ENCODE results near the gene PLXNA2.

The PLXNA2 gene

DNA sequence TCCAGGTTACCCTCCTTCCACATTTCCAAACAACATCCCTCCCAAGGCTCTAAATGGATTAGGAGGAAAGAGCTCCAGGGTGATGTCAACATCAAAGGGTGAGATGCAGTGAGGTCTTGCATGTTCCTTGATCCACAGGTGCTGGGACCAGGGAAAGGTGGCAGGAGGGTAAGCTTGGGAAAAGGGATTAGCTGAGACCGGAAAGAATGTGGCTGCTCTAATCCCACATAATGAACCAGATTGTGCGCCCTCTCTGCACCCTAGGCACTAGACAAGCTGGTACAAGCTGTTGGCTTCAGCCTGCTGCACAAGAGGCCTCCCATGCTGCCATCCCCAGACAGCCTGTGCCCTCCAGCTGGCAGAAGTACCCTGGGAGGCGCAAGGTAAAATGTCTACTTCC is 34.9 kb downstream of the PLXNA2 start:
- TF ChIP-seq, protein P1, sequence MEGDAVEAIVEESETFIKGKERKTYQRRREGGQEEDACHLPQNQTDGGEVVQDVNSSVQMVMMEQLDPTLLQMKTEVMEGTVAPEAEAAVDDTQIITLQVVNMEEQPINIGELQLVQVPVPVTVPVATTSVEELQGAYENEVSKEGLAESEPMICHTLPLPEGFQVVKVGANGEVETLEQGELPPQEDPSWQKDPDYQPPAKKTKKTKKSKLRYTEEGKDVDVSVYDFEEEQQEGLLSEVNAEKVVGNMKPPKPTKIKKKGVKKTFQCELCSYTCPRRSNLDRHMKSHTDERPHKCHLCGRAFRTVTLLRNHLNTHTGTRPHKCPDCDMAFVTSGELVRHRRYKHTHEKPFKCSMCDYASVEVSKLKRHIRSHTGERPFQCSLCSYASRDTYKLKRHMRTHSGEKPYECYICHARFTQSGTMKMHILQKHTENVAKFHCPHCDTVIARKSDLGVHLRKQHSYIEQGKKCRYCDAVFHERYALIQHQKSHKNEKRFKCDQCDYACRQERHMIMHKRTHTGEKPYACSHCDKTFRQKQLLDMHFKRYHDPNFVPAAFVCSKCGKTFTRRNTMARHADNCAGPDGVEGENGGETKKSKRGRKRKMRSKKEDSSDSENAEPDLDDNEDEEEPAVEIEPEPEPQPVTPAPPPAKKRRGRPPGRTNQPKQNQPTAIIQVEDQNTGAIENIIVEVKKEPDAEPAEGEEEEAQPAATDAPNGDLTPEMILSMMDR (IDR thresholded peaks at IDR 0.05; ENCODE audit: low read depth, low read length) = no peak
- Histone ChIP-seq H3K36me3 (peaks cover 52% of the 10 kb centered on the region), H3K4me3 (ENCODE audit: low read depth, low read length) (no peak overlapping the region), H3K4me1 (no peaks in the 10 kb centered on the region), H3K27me3 (no peaks in the 10 kb centered on the region), H3K9me3 (no peaks in the 10 kb centered on the region)
- DNase-seq = no peak

DNA sequence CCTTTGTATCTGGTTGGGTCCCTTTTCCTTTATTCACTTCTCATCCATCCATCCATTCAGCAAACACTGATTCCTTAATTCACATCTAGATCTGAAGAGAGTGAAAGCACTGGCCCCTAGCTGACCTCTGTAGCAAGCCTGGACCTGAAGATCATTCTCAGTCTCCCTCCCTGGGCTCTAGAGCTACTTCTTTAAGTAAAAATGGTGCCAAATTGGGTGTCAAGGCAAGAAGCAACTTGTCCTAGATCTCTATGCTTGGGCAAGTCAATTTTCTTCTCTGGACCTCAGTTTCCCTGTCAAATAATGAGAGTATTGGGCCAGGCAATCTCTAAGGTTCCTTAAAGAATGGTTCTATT is 36.1 kb downstream of the PLXNA2 start:
- H3K9me3 ChIP-seq = no peaks in the 10 kb centered on the region
- no peak overlapping the region for H3K4me3 ChIP-seq (ENCODE audit: low read depth, low read length)
- peaks cover 53% of the 10 kb centered on the region for H3K36me3 ChIP-seq
- no peaks in the 10 kb centered on the region; the same call in 1 of the 2 replicates for H3K4me1 ChIP-seq
- no peaks in the 10 kb centered on the region for H3K27me3 ChIP-seq
- TF ChIP-seq, protein P1 (IDR thresholded peaks at IDR 0.05; ENCODE audit: low read depth, low read length) = no peak
- no peak for DNase-seq

DNA sequence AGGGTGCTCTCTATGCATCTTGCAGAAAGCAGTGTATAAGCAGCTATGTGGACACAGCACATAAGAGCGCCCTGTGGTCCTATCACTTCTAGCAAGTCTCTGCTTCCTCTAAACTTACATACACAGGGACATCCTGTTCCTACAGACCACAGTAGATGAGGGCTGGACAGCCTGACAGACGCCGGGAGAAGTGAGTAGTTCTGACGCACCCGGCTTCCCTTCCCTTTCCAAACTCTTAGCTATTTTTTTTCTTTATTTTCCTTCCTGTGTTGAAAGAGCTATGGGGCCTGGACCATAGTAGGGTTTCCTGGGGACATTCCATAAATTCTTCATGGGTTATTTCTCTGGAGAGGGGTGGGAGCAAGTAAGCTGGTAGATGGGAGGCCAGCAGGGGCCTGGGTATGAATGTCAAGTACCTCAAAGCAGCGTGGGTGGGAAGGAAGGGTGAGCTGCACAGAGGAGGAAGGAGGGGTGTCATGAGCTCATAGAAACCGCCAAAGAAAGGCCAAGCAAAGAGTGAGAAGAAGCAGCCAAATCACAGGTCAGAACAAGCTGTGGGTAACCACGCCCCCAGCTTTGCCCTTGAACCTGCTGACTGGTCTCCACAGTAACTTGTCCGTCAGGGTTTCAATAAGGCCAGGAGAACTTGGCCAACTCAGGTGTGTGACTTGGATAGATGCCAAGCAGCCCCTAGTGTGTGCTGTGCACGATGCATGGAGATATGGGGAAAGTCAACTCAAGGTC is 36.6 kb downstream of the PLXNA2 start:
- H3K36me3 ChIP-seq = peaks cover 47% of the 10 kb centered on the region
- no peak for DNase-seq
- H3K4me1 ChIP-seq = no peaks in the 10 kb centered on the region; the same call in 1 of the 2 replicates

DNA sequence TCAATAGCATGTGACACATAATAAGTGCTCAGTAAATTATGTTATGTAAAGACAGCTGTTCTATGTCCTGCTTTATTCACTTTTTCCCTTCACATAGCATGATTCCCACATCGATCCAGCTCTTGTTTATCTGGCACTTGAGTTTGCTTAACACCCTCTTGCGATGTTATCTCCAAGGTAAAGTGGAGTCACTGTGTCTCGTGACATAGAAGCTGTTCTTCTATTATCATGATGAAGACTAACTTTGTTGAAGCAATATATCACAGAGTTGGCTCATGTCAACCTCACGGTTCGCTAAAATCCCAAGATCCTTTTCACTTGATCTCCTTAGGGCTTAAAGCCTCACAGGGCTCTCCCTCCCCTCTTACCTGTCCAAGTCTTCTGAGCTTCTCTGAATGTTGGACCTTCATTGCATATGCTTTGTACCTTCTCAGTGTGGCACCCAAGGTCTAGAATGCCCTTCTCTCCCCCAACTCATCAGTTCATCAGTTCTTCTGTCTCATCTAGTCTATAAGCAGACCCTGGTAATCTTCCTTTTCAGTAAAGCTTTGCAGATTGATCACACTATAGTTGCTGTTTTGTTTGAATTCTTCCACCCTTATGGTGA is 38.0 kb downstream of the PLXNA2 start:
- H3K27me3 ChIP-seq = no peaks in the 10 kb centered on the region
- DNase-seq = no peak
- H3K4me1 ChIP-seq = peaks cover 3% of the 10 kb centered on the region

More for the DNA sequence above, 36.6 kb downstream of the PLXNA2 start:
- H3K9me3 ChIP-seq = no peaks in the 10 kb centered on the region
- TF ChIP-seq, protein P1 (IDR thresholded peaks at IDR 0.05; ENCODE audit: low read depth, low read length) = no peak
- H3K27me3 ChIP-seq = no peaks in the 10 kb centered on the region
- no peak overlapping the region for H3K4me3 ChIP-seq (ENCODE audit: low read depth, low read length)

GRCh38 chr1:208205216-208206013 is 38.8 kb downstream of the PLXNA2 start:
- DNase-seq = peak; percentile 58
- Histone ChIP-seq H3K9me3 (no peaks in the 10 kb centered on the region), H3K27me3 (no peaks in the 10 kb centered on the region), H3K4me1 (peaks cover 7% of the 10 kb centered on the region), H3K4me3 (ENCODE audit: low read depth, low read length) (no peak overlapping the region), H3K36me3 (peaks cover 46% of the 10 kb centered on the region)
- TF ChIP-seq, protein P1 (IDR thresholded peaks at IDR 0.05; ENCODE audit: low read depth, low read length) = no peak

More for the DNA sequence above, 38.0 kb downstream of the PLXNA2 start:
- peaks cover 47% of the 10 kb centered on the region for H3K36me3 ChIP-seq
- TF ChIP-seq, protein P1 (IDR thresholded peaks at IDR 0.05; ENCODE audit: low read depth, low read length) = no peak
- H3K4me3 ChIP-seq (ENCODE audit: low read depth, low read length) = no peak overlapping the region
- H3K9me3 ChIP-seq = no peaks in the 10 kb centered on the region

Data from BE2C (cell line).